Retinal pigment epithelial cell (primary cell): ENCODE data around the gene ARHGEF11.
"Not testable (repeated sequence)": the region's sequence is repeated elsewhere in the genome, so short reads cannot be mapped to it uniquely, and the experiment has no call there.

Experiments
- DNase-seq: peaks from one replicate; pipeline ENCODE4 v3.0.0-alpha.2; 2010; ENCODE audit warnings: low read depth
- H3K4me3 ChIP-seq: 2 replicates; pipeline ENCODE4 v1.5.1; 2011; ENCODE audit warnings: mild to moderate bottlenecking, low read length, control low read depth, moderate library complexity
- CTCF ChIP-seq: conservative IDR thresholded peaks from 2 replicates; pipeline ENCODE4 v1.5.1; 2011; ENCODE audit warnings: low read depth, low read length, control low read depth, inconsistent platforms

The ARHGEF11 gene

GRCh38 chr1:156929596-156930238, 115.8 kb downstream of the ARHGEF11 start:
- TF ChIP-seq CTCF, result no peak
- no peak for DNase-seq
- H3K4me3 ChIP-seq, result no peak overlapping the region

DNA sequence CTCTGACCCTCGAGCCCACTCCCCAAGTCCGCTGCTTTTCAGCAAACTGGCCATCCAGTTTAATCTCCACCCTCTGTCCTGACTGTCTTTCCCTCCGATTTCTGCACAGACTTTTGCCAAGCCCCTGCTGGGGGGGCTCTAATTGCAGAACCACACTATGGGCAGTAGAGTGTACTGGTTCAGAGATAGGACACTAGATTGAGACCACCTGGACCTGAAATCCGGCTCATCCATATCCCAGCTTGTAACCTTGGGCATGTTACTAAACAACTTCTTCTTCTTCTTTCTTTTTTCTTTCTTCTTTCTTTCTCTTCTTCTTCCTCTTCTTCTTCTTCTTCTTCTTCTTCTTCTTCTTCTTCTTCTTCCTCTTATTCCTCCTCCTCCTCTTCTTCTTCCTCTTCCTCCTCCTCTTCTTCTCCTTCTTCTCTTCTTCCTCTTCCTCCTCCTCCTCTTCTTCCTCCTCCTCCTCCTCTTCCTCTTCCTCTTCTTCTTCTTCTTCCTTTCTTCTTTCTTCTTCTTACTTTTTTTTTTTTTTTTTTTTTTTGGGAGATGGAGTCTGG, 117.4 kb downstream of the ARHGEF11 start:
- no peak for DNase-seq
- TF ChIP-seq CTCF, result no peak
- H3K4me3 ChIP-seq, result peak overlapping the region; percentile 46

- H3K4me3 ChIP-seq, result peak overlapping the region; percentile 46
These were observed 118.1 kb downstream of the ARHGEF11 start for GRCh38 chr1:156927215-156928042.

DNA sequence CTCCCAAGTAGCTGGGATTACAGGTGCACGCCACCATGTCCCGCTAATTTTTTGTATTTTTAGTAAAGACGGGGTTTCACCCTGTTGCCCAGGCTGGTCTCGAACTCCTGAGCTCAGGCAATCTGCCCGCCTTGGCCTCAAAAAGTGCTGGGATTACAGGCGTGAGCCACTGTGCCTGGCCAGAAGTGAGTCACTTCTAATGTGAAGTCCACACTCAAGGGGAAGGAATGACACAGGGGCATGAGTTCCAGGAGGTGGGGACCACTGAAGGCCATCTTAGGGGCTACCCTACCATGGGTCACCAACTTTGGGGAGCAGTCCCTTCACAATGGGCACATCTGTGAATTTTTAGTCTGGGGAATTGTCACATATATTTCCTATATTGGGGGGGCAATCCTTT, 118.8 kb downstream of the ARHGEF11 start:
- DNase-seq, H3K4me3 ChIP-seq: not testable (repeated sequence)

More at GRCh38 chr1:156927215-156928042, 118.1 kb downstream of the ARHGEF11 start:
- peak; percentile 19 for DNase-seq
- TF ChIP-seq CTCF, result peak; percentile 80

DNA sequence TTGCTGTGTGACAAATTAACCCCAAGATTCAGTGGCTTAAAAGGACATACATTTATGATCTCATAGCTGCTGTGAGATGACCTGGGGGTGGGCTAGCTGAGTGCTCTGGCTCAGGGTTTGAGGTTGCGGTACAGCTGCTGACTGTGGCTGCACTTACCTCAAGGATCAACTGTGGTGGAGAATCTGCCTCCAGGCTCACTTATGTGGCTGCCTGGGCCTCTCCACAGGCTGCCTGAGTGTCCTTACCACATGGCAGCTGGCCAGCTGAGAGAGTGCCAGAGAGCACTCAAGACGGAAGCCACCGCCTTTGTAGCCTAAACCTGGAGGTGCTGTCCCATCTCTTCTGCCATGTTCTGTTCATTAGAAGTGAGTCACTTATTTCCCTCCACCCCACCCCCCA, 119.4 kb downstream of the ARHGEF11 start:
- no peak for DNase-seq
- no peak overlapping the region for H3K4me3 ChIP-seq
- TF ChIP-seq CTCF, result no peak

DNA sequence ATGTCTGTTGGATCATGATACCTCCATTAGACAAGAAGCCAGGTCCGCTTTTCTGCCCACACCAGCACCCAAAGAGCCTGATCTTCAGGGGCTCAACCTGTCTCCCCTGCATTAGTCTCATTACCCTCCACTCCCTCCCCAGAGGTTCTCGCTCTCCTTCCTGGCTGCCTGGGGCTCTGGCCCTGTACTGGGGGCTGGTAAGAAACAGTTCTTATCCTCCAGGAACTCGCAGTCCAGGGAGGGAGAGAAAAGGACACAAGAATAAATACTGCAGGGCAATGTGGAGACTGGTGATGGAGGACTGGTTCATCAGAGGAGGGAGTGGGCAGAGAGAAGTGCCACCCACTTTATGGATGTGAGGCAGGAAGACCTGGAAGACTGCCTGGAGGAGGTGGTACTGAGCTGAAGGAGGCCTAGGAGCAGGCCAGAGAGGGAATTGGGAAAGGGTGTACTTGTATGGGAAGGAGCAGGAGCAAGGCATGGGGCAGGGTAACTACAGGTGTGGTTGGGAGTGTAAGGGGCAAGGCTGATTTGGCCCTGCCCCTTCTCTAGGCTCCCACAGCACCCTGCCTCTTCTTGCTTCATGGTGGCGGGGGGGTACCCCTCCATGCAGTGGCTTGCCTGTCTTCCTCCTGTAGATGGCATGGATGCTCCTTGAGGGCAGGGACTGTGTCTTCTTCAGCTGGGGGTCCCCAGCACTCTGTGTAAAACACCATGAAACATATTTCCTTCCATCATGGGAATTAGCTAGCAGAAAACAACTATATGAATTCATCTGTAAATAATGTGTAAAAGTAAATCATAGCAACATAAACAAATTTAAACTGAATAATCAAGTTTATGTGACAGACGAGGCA, 120.2 kb downstream of the ARHGEF11 start:
- no peak overlapping the region for H3K4me3 ChIP-seq
- no peak for TF ChIP-seq CTCF
- no peak for DNase-seq

- TF ChIP-seq CTCF, result no peak
- no peak for DNase-seq
- no peak overlapping the region for H3K4me3 ChIP-seq
These were observed 120.9 kb downstream of the ARHGEF11 start for GRCh38 chr1:156924478-156925153.
